IMR-90 (cell line): ENCODE measurements around the gene MAN1C1. TPM values are rescaled to one million over a fixed set of nuclear protein-coding genes. Genes with fewer than 3 reads are reported as not detected.

Experiments
- ATAC-seq: fragments of 200-7000 bp; cut with Tn5 transposase; 2 replicates; pipeline ENCODE4 v1.9.1; 2020; ENCODE audit warnings: low read depth, mild to moderate bottlenecking, moderate library complexity
- BruUV-seq: library from RNA; stranded (reverse); fragments of 400-500 nt; replicated peaks from 2 replicates; lab custom pipeline; 2021; lab: Mats Ljungman, UMichigan
- CTCF ChIA-PET: fragments of 300-600 bp; formaldehyde crosslinking; extraction: SDS; loops from one replicate; lab custom pipeline; 2021; ENCODE audit warnings: antibody characterized with exemption; lab: Yijun Ruan, JAX
- POLR2A ChIA-PET: fragments of 300-600 bp; sonication (Branson Sonifier 250); formaldehyde crosslinking; loops from one replicate; lab custom pipeline; 2022; ENCODE audit warnings: antibody characterized with exemption; ENCODE audit not compliant: unreplicated experiment; lab: Charles Lee
- DNase-seq: peaks from one replicate; pipeline ENCODE4 v3.0.0; 2013
- H2AFZ ChIP-seq: replicated peaks from 2 replicates; pipeline ENCODE3; 2013; ENCODE audit warnings: low read length, mild to moderate bottlenecking; ENCODE audit not compliant: poor library complexity
- H2AK5ac ChIP-seq: 2 replicates; pipeline ENCODE4 v1.6.1; 2013; ENCODE audit warnings: low read depth, low read length, inconsistent platforms
- H2AK9ac ChIP-seq: replicated peaks from 2 replicates; pipeline ENCODE3; 2013; ENCODE audit warnings: mild to moderate bottlenecking, low read depth, low read length, moderate library complexity; ENCODE audit not compliant: poor library complexity
- H2BK120ac ChIP-seq: 2 replicates; pipeline ENCODE4 v1.6.1; 2013; ENCODE audit warnings: low read depth, low read length, inconsistent platforms
- H2BK15ac ChIP-seq: 3 replicates; pipeline ENCODE4 v1.6.1; 2013; ENCODE audit warnings: low read depth, low read length, inconsistent platforms
- H2BK20ac ChIP-seq: 2 replicates; pipeline ENCODE4 v1.6.1; 2013; ENCODE audit warnings: low read depth, mild to moderate bottlenecking, inconsistent platforms, low read length, moderate library complexity
- H2BK5ac ChIP-seq: 2 replicates; pipeline ENCODE4 v1.6.1; 2013; ENCODE audit warnings: mild to moderate bottlenecking, low read depth, low read length, inconsistent platforms; ENCODE audit not compliant: poor library complexity, severe bottlenecking
- H3K14ac ChIP-seq: replicated peaks from 2 replicates; pipeline ENCODE4 v1.6.1; 2013; ENCODE audit warnings: low read depth, low read length, inconsistent platforms
- H3K18ac ChIP-seq: 2 replicates; pipeline ENCODE4 v1.6.1; 2013; ENCODE audit warnings: low read depth, low read length, control low read depth
- H3K23ac ChIP-seq: 2 replicates; pipeline ENCODE4 v1.6.1; 2013; ENCODE audit warnings: low read depth, low read length, inconsistent platforms
- H3K27ac ChIP-seq: 2 replicates; pipeline ENCODE4 v1.5.1; 2013; ENCODE audit warnings: mild to moderate bottlenecking, control low read depth, low read length; ENCODE audit not compliant: insufficient read depth
- H3K27me3 ChIP-seq: 2 replicates; pipeline ENCODE4 v1.6.1; 2013; ENCODE audit warnings: low read length; ENCODE audit not compliant: control insufficient read depth, insufficient read depth
- H3K36me3 ChIP-seq: 2 replicates; pipeline ENCODE4 v1.6.1; 2013; ENCODE audit warnings: low read length, mixed read lengths; ENCODE audit not compliant: control insufficient read depth, insufficient read depth
- H3K4ac ChIP-seq: 2 replicates; pipeline ENCODE4 v1.6.1; 2013; ENCODE audit warnings: low read depth, low read length, inconsistent platforms
- H3K4me1 ChIP-seq: 2 replicates; pipeline ENCODE4 v1.6.1; 2013; ENCODE audit warnings: low read length, mixed read lengths; ENCODE audit not compliant: control insufficient read depth, insufficient read depth
- H3K4me2 ChIP-seq: 2 replicates; pipeline ENCODE4 v1.6.1; 2013; ENCODE audit warnings: low read depth, mild to moderate bottlenecking, control low read depth, low read length, moderate library complexity
- H3K4me3 ChIP-seq: 2 replicates; pipeline ENCODE4 v1.5.1; 2013; ENCODE audit warnings: low read depth, mild to moderate bottlenecking, control low read depth, low read length, moderate library complexity; ENCODE audit not compliant: insufficient read depth
- H3K56ac ChIP-seq: 2 replicates; pipeline ENCODE4 v1.6.1; 2013; ENCODE audit warnings: low read length, inconsistent platforms; ENCODE audit not compliant: insufficient read depth; ENCODE audit errors: extremely low read depth
- H3K79me1 ChIP-seq, 2 experiments: 2 replicates each; pipeline ENCODE4 v1.6.1; 2013; ENCODE audit warnings: low read length in 2 of 2, inconsistent platforms in 1 of 2, low read depth in 1 of 2
- H3K9ac ChIP-seq: 2 replicates; pipeline ENCODE4 v1.6.1; 2013; ENCODE audit warnings: low read depth, low read length, control low read depth
- H3K9me1 ChIP-seq: 2 replicates; pipeline ENCODE4 v1.6.1; 2013; ENCODE audit warnings: low read length, inconsistent platforms; ENCODE audit not compliant: insufficient read depth
- H3K9me3 ChIP-seq: 2 replicates; pipeline ENCODE4 v1.6.1; 2013; ENCODE audit warnings: low read length; ENCODE audit not compliant: control insufficient read depth, insufficient read depth
- H4K20me1 ChIP-seq: 2 replicates; pipeline ENCODE4 v1.6.1; 2013; ENCODE audit warnings: low read length, inconsistent platforms; ENCODE audit not compliant: insufficient read depth
- H4K5ac ChIP-seq: 2 replicates; pipeline ENCODE4 v1.6.1; 2013; ENCODE audit warnings: mild to moderate bottlenecking, low read depth, low read length, control low read depth
- H4K8ac ChIP-seq, 2 experiments: 2 replicates each; pipeline ENCODE4 v1.6.1; 2013; ENCODE audit warnings: low read depth in 2 of 2, low read length in 2 of 2, control low read depth in 1 of 2, inconsistent platforms in 1 of 2
- H4K91ac ChIP-seq: 2 replicates; pipeline ENCODE4 v1.6.1; 2013; ENCODE audit warnings: low read depth, low read length, inconsistent platforms; ENCODE audit not compliant: insufficient read depth
- CHD1 ChIP-seq: IDR thresholded peaks from 2 replicates; pipeline ENCODE4 v1.6.1; 2012; ENCODE audit warnings: low read depth, low read length, improper control_type of control experiment
- CTCF ChIP-seq: conservative IDR thresholded peaks from 2 replicates; pipeline ENCODE4 v1.5.1; 2012; ENCODE audit warnings: mild to moderate bottlenecking, low read depth, low read length, improper control_type of control experiment
- ELK1 ChIP-seq: fragments of 150-350 bp; IDR thresholded peaks from 2 replicates; pipeline ENCODE4 v1.6.1; 2016; ENCODE audit warnings: low read depth, mild to moderate bottlenecking, low read length, moderate library complexity, borderline replicate concordance
- FOS ChIP-seq: fragments of 150-350 bp; IDR thresholded peaks from 2 replicates; pipeline ENCODE4 v1.6.1; 2016; ENCODE audit warnings: low read depth, low read length
- MAFK ChIP-seq: IDR thresholded peaks from 2 replicates; pipeline ENCODE4 v1.6.1; 2012; ENCODE audit warnings: low read depth, low read length, improper control_type of control experiment
- NFE2L2 ChIP-seq: fragments of 150-350 bp; IDR thresholded peaks from 2 replicates; pipeline ENCODE4 v1.6.1; 2016; ENCODE audit warnings: low read depth, mild to moderate bottlenecking, low read length
- RAD21 ChIP-seq: IDR thresholded peaks from 2 replicates; pipeline ENCODE4 v1.6.1; 2012; ENCODE audit warnings: low read length, improper control_type of control experiment
- RCOR1 ChIP-seq: IDR thresholded peaks from 2 replicates; pipeline ENCODE4 v1.6.1; 2012; ENCODE audit warnings: mild to moderate bottlenecking, low read length, improper control_type of control experiment; ENCODE audit not compliant: insufficient replicate concordance
- RFX5 ChIP-seq: IDR thresholded peaks from 2 replicates; pipeline ENCODE4 v1.8.0; 2012; ENCODE audit warnings: low read depth, mild to moderate bottlenecking, low read length, moderate library complexity
- WGBS, 2 experiments: methylation state at CpG; one replicate each; pipeline versions ENCODE4 v1.1.5 to v1.1.7; 2013; ENCODE audit warnings: missing lambda C conversion rate in 2 of 2; ENCODE audit not compliant: insufficient read length in 1 of 2; ENCODE audit errors: extremely low coverage in 2 of 2; 5-methylcytosine and 5-hydroxymethylcytosine counted together
- dilution Hi-C: fragments of 300-500 bp; cut with HindIII; formaldehyde crosslinking; loops from one replicate; pipeline ENCODE4 v1.14.3; 2018; ENCODE audit warnings: low sequenced_read_pairs; ENCODE audit not compliant: unreplicated experiment
- in situ Hi-C: fragments of 300-500 bp; cut with MboI; formaldehyde crosslinking; loops from 3 replicates; pipeline ENCODE4 v1.14.3; 2019; ENCODE audit warnings: low sequenced_read_pairs, inconsistent platforms, mixed read lengths
- intact Hi-C: fragments of 100-400 bp; cut with micrococcal nuclease; formaldehyde crosslinking; loops from 2 replicates; pipeline ENCODE4 v1.10.0; 2022
- polyA plus RNA-seq, 3 experiments: library from polyadenylated mRNA; depleted of rRNA; stranded (reverse); fragments of >200 nt; gene quantifications; 2 replicates each; pipeline ENCODE4 v1.2.3, GENCODE V29; 2012; ENCODE audit warnings: low replicate concordance in 1 of 3
- total RNA-seq: library from RNA; depleted of rRNA; stranded (reverse); fragments of >200 nt; gene quantifications from 2 replicates; pipeline ENCODE4 v1.2.3, GENCODE V29; 2012
- TF ChIP-seq, protein P1 (sequence below): fragments of 150-350 bp; IDR thresholded peaks from 2 replicates; pipeline ENCODE4 v1.6.1; 2017; ENCODE audit warnings: mild to moderate bottlenecking, antibody characterized with exemption, low read length, low read depth

The MAN1C1 gene
- total and polyA plus RNA-seq, 2 of the 4 experiments (the other 2 are of a cell fraction): 3.2 to 11.3 TPM

GRCh38 chr1:25750923-25751605, 134.5 kb downstream of the MAN1C1 start:
- no peaks in the 10 kb centered on the region for H3K9me3 ChIP-seq
- no peak overlapping the region for H3K4me3 ChIP-seq
- no peak overlapping the region for H3K27ac ChIP-seq
- ATAC-seq (no peak), DNase-seq (no peak)
- no peak overlapping the region for H2BK5ac ChIP-seq
- no peak overlapping the region for H3K9ac ChIP-seq
- no peak overlapping the region for H4K5ac ChIP-seq
- 74 to 98% methylated on average over 5 of the region's 6 CpGs for WGBS, 2 experiments
- no peak overlapping the region for H2AK9ac ChIP-seq
- H3K79me1 ChIP-seq: no peaks in the 10 kb centered on the region
- dilution Hi-C loops: no loop called here
- H3K18ac ChIP-seq: no peak overlapping the region
- H2BK120ac ChIP-seq: no peak overlapping the region
- H3K27me3 ChIP-seq: no peaks in the 10 kb centered on the region
- H4K91ac ChIP-seq: no peak overlapping the region
- CTCF ChIA-PET: interaction anchor here (0.6 kb wide), 1 partner anchor 42 kb away, joined by 3 read pairs; no protein-coding TSS in a partner anchor
- no peaks in the 10 kb centered on the region for H3K4me1 ChIP-seq
- in situ Hi-C loops: no loop called here
- H3K4ac ChIP-seq: no peak overlapping the region
- H3K56ac ChIP-seq: no peak overlapping the region
- peaks cover 21% of the 10 kb centered on the region; the same call in 1 of the 2 replicates for H3K36me3 ChIP-seq
- H3K23ac ChIP-seq: no peak overlapping the region
- H2AK5ac ChIP-seq: no peak overlapping the region
- no peak for TF ChIP-seq MAFK
- TF ChIP-seq, protein P1, sequence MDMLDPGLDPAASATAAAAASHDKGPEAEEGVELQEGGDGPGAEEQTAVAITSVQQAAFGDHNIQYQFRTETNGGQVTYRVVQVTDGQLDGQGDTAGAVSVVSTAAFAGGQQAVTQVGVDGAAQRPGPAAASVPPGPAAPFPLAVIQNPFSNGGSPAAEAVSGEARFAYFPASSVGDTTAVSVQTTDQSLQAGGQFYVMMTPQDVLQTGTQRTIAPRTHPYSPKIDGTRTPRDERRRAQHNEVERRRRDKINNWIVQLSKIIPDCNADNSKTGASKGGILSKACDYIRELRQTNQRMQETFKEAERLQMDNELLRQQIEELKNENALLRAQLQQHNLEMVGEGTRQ: no peak
- TF ChIP-seq RCOR1: no peak
- no peak for TF ChIP-seq ELK1
- TF ChIP-seq CHD1: no peak
- TF ChIP-seq CTCF: no peak
- TF ChIP-seq NFE2L2: no peak
- no peak for TF ChIP-seq FOS
- TF ChIP-seq RFX5: no peak
- no peak for TF ChIP-seq RAD21
- POLR2A ChIA-PET: no interaction called here
- intact Hi-C loops: no loop called here
- BruUV-seq: no TSS peak
- H3K14ac ChIP-seq: no peak overlapping the region
- no peak overlapping the region for H3K4me2 ChIP-seq
- no peak overlapping the region for H2BK20ac ChIP-seq
- no peak overlapping the region for H2AFZ ChIP-seq
- no peaks in the 10 kb centered on the region for H4K20me1 ChIP-seq
- no peaks in the 10 kb centered on the region for H3K9me1 ChIP-seq
- no peak overlapping the region for H4K8ac ChIP-seq
- no peak overlapping the region for H2BK15ac ChIP-seq
